Smooth muscle cell (in vitro differentiated cells): ENCODE measurements around the gene KLHL22. TPM values are rescaled to one million over a fixed set of nuclear protein-coding genes. Genes with fewer than 3 reads are reported as not detected.
A peak's percentile ranks its signal among the peaks of the same experiment; 100 is the strongest.

Experiments
- DNase-seq: peaks from one replicate; lab custom pipeline; 2025; ENCODE audit not compliant: unreplicated experiment; lab: John Stamatoyannopoulos, UW
- H2AFZ ChIP-seq: fragments of 200-600 bp; sonication (generic); 2 replicates; pipeline ENCODE4 v1.6.0; 2016; ENCODE audit warnings: antibody characterized with exemption, low read depth, mild to moderate bottlenecking
- H3F3A ChIP-seq: fragments of 200-600 bp; sonication (generic); 2 replicates; pipeline ENCODE4 v1.6.0; 2017; ENCODE audit warnings: antibody characterized with exemption, low read depth
- H3K27ac ChIP-seq: fragments of 200-600 bp; sonication (generic); 2 replicates; pipeline ENCODE4 v1.5.1; 2016; ENCODE audit warnings: low read depth, mild to moderate bottlenecking
- H3K27me3 ChIP-seq: fragments of 200-600 bp; sonication (generic); 2 replicates; pipeline ENCODE4 v1.6.1; 2016; ENCODE audit warnings: low read depth, mild to moderate bottlenecking
- H3K36me3 ChIP-seq: fragments of 200-600 bp; sonication (generic); 2 replicates; pipeline ENCODE4 v1.5.1; 2016; ENCODE audit warnings: low read depth
- H3K4me1 ChIP-seq: fragments of 200-600 bp; sonication (generic); 2 replicates; pipeline ENCODE4 v1.5.1; 2016; ENCODE audit warnings: low read depth
- H3K4me2 ChIP-seq: fragments of 200-600 bp; sonication (generic); 2 replicates; pipeline ENCODE4 v1.6.0; 2016; ENCODE audit warnings: mild to moderate bottlenecking
- H3K4me3 ChIP-seq: fragments of 200-600 bp; sonication (generic); 2 replicates; pipeline ENCODE4 v1.5.1; 2016; ENCODE audit warnings: mild to moderate bottlenecking
- H3K79me2 ChIP-seq: fragments of 200-600 bp; sonication (generic); 2 replicates; pipeline ENCODE4 v1.6.0; 2016; ENCODE audit warnings: low read depth, mild to moderate bottlenecking
- H3K9ac ChIP-seq: fragments of 200-600 bp; sonication (generic); 2 replicates; pipeline ENCODE4 v1.6.0; 2016; ENCODE audit warnings: low read depth
- H3K9me3 ChIP-seq: fragments of 200-600 bp; sonication (generic); replicated peaks from 2 replicates; pipeline ENCODE4 v1.5.1; 2016; ENCODE audit warnings: low read depth
- H4K20me1 ChIP-seq: fragments of 200-600 bp; sonication (generic); 2 replicates; pipeline ENCODE4 v1.6.0; 2016; ENCODE audit warnings: low read depth
- CTCF ChIP-seq: fragments of 200-600 bp; sonication (generic); IDR thresholded peaks from 2 replicates; pipeline ENCODE4 v1.5.1; 2017; ENCODE audit warnings: borderline replicate concordance, mild to moderate bottlenecking, antibody characterized with exemption; ENCODE audit not compliant: insufficient read depth, poor library complexity, severe bottlenecking
- WGBS: methylation state at CpG from one replicate; pipeline ENCODE4 v1.1.7; 2016; ENCODE audit warnings: low lambda C conversion rate; 5-methylcytosine and 5-hydroxymethylcytosine counted together
- polyA plus RNA-seq: library from polyadenylated mRNA; unstranded; fragments of >200 nt; fragmentation: Nextera tagmentation; extraction: Ambion mirVana; gene quantifications from 2 replicates; pipeline ENCODE4 v1.2.1, GENCODE V29; 2016
- total RNA-seq: library from RNA; depleted of rRNA; stranded (reverse); fragments of >200 nt; gene quantifications from 2 replicates; pipeline ENCODE4 v1.2.3, GENCODE V29; 2014

KLHL22 gene
- total and polyA plus RNA-seq, 2 experiments from 2014 or later: 17.1 to 27.3 TPM

GRCh38 chr22:20424932-20425565 is 70.5 kb downstream of the KLHL22 start:
- Histone ChIP-seq H3K4me2 (no peak overlapping the region), H3K79me2 (no peaks in the 10 kb centered on the region), H2AFZ (no peak overlapping the region), H3K27me3 (no peaks in the 10 kb centered on the region), H3K4me1 (no peaks in the 10 kb centered on the region), H3K36me3 (no peaks in the 10 kb centered on the region), H3K27ac (no peak overlapping the region), H3K9ac (no peak overlapping the region), H4K20me1 (peaks cover 30% of the 10 kb centered on the region), H3F3A (peaks cover 16% of the 10 kb centered on the region), H3K4me3 (no peak overlapping the region), H3K9me3 (no peaks in the 10 kb centered on the region)
- 99% methylated on average over 29 of the region's 59 CpGs for WGBS
- no peak for DNase-seq
- no peak for TF ChIP-seq CTCF

GRCh38 chr22:20424568-20424931 is 71.0 kb downstream of the KLHL22 start:
- H4K20me1 ChIP-seq: peaks cover 25% of the 10 kb centered on the region
- no peak for TF ChIP-seq CTCF
- DNase-seq: no peak
- H3K4me3 ChIP-seq: no peak overlapping the region
- no peak overlapping the region for H3K27ac ChIP-seq
- 91% methylated on average over 14 of the region's 15 CpGs for WGBS
- H3K4me2 ChIP-seq: no peak overlapping the region
- H3K9ac ChIP-seq: no peak overlapping the region
- no peaks in the 10 kb centered on the region for H3K27me3 ChIP-seq
- no peaks in the 10 kb centered on the region for H3K4me1 ChIP-seq
- peaks cover 16% of the 10 kb centered on the region for H3F3A ChIP-seq
- no peaks in the 10 kb centered on the region for H3K79me2 ChIP-seq
- no peaks in the 10 kb centered on the region for H3K36me3 ChIP-seq
- H3K9me3 ChIP-seq: no peaks in the 10 kb centered on the region
- H2AFZ ChIP-seq: no peak overlapping the region

GRCh38 chr22:20423906-20424551 is 71.6 kb downstream of the KLHL22 start:
- Histone ChIP-seq H3K4me3 (no peak overlapping the region), H3K79me2 (no peaks in the 10 kb centered on the region), H3K4me1 (no peaks in the 10 kb centered on the region), H3K27me3 (no peaks in the 10 kb centered on the region), H3K9me3 (no peaks in the 10 kb centered on the region), H3F3A (peaks cover 16% of the 10 kb centered on the region), H4K20me1 (peaks cover 19% of the 10 kb centered on the region), H2AFZ (no peak overlapping the region), H3K9ac (no peak overlapping the region), H3K36me3 (no peaks in the 10 kb centered on the region), H3K4me2 (no peak overlapping the region), H3K27ac (peak overlapping the region; percentile 86)
- DNase-seq: no peak
- TF ChIP-seq CTCF: no peak
- 73% methylated on average over 31 of the region's 31 CpGs for WGBS
